Stimulated activated CD8-positive, alpha-beta memory T cell treated with anti-CD3 and anti-CD28 coated beads, Interleukin-2, amount 100 ng/mL, for 48 hours (primary cell): ENCODE data around the gene FNIP1.
"Not testable (repeated sequence)": the region's sequence is repeated elsewhere in the genome, so short reads cannot be mapped to it uniquely, and the experiment has no call there.

Experiments used
- DNase-seq, 2 donors: peaks; one replicate each; pipeline ENCODE4 v3.0.0-alpha.2; 2020; ENCODE audit warnings: low read depth in 2 of 2

Gene FNIP1

GRCh38 chr5:131637694-131638093 lies 159.1 kb downstream of the FNIP1 start:
- no peak for DNase-seq

- DNase-seq = no peak
These were observed 160.9 kb downstream of the FNIP1 start for GRCh38 chr5:131635684-131636572.

- peak; percentile 92 for DNase-seq
These were observed 161.7 kb downstream of the FNIP1 start, which contains the start of gene RAPGEF6 for GRCh38 chr5:131634996-131635683. TSS of gene RAPGEF6 (minus strand) at chr5:131635229. CDS start at chr5:131635030, 199 bp downstream.

- DNase-seq = peak; percentile 43 to 50
These were observed 162.2 kb downstream of the FNIP1 start for GRCh38 chr5:131634666-131634995.

- no peak for DNase-seq
These were observed 162.6 kb downstream of the FNIP1 start for GRCh38 chr5:131634238-131634637.

- DNase-seq = no peak
These were observed 163.0 kb downstream of the FNIP1 start for GRCh38 chr5:131633830-131634229.

GRCh38 chr5:131630963-131631350 lies 165.9 kb downstream of the FNIP1 start:
- DNase-seq = no peak

GRCh38 chr5:131630208-131630962 lies 166.4 kb downstream of the FNIP1 start:
- DNase-seq = no peak

GRCh38 chr5:131628990-131629389 lies 167.8 kb downstream of the FNIP1 start:
- DNase-seq = no peak

GRCh38 chr5:131627207-131627865 lies 169.5 kb downstream of the FNIP1 start:
- DNase-seq = no peak

- DNase-seq = no peak
These were observed 174.2 kb downstream of the FNIP1 start for GRCh38 chr5:131622633-131623032.

GRCh38 chr5:131621164-131621563 lies 175.7 kb downstream of the FNIP1 start:
- not testable (repeated sequence) for DNase-seq

GRCh38 chr5:131619102-131619501 lies 177.7 kb downstream of the FNIP1 start:
- DNase-seq = no peak

- DNase-seq = no peak
These were observed 179.5 kb downstream of the FNIP1 start for GRCh38 chr5:131617140-131617822.

- no peak for DNase-seq
These were observed 180.9 kb downstream of the FNIP1 start for GRCh38 chr5:131615957-131616356.

- no peak for DNase-seq
These were observed 183.4 kb downstream of the FNIP1 start for GRCh38 chr5:131613423-131613822.

GRCh38 chr5:131611064-131611381 lies 185.8 kb downstream of the FNIP1 start:
- no peak for DNase-seq

GRCh38 chr5:131610198-131611063 lies 186.4 kb downstream of the FNIP1 start:
- no peak for DNase-seq

- DNase-seq = no peak
These were observed 187.0 kb downstream of the FNIP1 start for GRCh38 chr5:131609774-131610173.

- no peak for DNase-seq
These were observed 188.2 kb downstream of the FNIP1 start for GRCh38 chr5:131608597-131608996.
